ENCODE measurements around the gene ADCK1. TPM values are rescaled to one million over a fixed set of nuclear protein-coding genes. Genes with fewer than 3 reads are reported as not detected.

The ADCK1 gene
- total RNA-seq, 4 donors from 2014 or later: 4.4 to 9.4 (median 7.5) TPM

DNA sequence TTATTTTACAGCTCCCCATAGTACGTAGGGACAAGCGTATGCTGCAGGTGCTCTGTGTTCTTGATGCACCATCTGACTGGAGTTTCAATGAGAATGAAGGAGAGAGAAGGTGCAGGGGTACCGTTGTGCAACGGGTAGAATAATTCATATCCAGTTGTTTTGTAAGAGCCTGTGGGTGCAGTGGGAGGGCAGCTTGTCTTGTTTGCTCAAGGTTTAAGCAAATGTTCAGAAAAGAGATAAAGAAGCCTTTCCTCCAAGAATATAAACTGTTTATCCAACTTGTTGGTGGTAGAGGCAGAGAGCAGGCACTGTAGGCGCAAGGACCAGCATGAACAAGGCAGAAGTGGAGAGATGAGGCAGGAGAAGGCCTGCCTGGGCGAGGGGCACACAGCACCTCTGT lies 64.2 kb downstream of the ADCK1 start:
- TF ChIP-seq EP300 (IDR thresholded peaks at IDR 0.05) (no peak), POLR2A (IDR thresholded peaks at IDR 0.05) (no peak)
- TF ChIP-seq, protein P1, sequence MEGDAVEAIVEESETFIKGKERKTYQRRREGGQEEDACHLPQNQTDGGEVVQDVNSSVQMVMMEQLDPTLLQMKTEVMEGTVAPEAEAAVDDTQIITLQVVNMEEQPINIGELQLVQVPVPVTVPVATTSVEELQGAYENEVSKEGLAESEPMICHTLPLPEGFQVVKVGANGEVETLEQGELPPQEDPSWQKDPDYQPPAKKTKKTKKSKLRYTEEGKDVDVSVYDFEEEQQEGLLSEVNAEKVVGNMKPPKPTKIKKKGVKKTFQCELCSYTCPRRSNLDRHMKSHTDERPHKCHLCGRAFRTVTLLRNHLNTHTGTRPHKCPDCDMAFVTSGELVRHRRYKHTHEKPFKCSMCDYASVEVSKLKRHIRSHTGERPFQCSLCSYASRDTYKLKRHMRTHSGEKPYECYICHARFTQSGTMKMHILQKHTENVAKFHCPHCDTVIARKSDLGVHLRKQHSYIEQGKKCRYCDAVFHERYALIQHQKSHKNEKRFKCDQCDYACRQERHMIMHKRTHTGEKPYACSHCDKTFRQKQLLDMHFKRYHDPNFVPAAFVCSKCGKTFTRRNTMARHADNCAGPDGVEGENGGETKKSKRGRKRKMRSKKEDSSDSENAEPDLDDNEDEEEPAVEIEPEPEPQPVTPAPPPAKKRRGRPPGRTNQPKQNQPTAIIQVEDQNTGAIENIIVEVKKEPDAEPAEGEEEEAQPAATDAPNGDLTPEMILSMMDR (IDR thresholded peaks at IDR 0.05): no peak
- Histone ChIP-seq H3K36me3 (peaks cover 0 to 44% (median 0%) of the 10 kb centered on the region in 3 donors), H3K27ac (no peak overlapping the region), H3K4me1 (no peaks in the 10 kb centered on the region), H3K4me3 (no peak overlapping the region), H3K27me3 (no peaks in the 10 kb centered on the region), H3K9me3 (peaks cover 0 to 8% (median 0%) of the 10 kb centered on the region in 4 donors)
- 78 to 86% methylated on average over 6 of the region's 6 CpGs for WGBS, 2 donors
- no peak for DNase-seq (ENCODE audit: low spot score in 2 of 2)

DNA sequence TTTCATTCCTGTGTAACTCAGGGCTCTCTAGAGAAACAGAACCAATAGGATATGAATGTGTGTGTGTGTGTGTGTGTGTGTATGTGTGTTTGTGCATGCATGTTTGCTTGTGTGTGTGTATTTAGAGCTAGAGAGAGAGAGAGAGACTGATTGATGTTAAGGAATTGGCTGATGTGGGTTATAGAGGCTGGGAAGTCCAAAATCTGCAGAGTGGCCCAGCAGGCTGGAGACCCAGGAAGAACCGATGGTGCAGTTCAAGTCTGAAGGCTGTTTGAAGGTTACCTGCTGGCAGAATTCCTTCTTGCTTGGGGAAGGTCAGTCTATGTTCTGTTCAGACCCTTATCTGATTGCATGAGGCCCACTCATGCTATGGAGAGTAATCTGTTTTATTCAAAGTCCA lies 64.7 kb downstream of the ADCK1 start:
- H3K9me3 ChIP-seq: peaks cover 0 to 8% (median 0%) of the 10 kb centered on the region in 4 donors
- H3K27ac ChIP-seq: no peak overlapping the region
- H3K27me3 ChIP-seq: no peaks in the 10 kb centered on the region
- WGBS, 2 donors: 94 to 100% methylated on average over 1 of the region's 1 CpG
- peaks cover 0 to 39% (median 0%) of the 10 kb centered on the region in 3 donors for H3K36me3 ChIP-seq
- no peak for DNase-seq (ENCODE audit: low spot score in 2 of 2)
- H3K4me1 ChIP-seq: no peaks in the 10 kb centered on the region
- TF ChIP-seq, protein P1 (IDR thresholded peaks at IDR 0.05): no peak
- TF ChIP-seq EP300 (IDR thresholded peaks at IDR 0.05) (no peak), POLR2A (IDR thresholded peaks at IDR 0.05) (no peak)
- no peak overlapping the region for H3K4me3 ChIP-seq

DNA sequence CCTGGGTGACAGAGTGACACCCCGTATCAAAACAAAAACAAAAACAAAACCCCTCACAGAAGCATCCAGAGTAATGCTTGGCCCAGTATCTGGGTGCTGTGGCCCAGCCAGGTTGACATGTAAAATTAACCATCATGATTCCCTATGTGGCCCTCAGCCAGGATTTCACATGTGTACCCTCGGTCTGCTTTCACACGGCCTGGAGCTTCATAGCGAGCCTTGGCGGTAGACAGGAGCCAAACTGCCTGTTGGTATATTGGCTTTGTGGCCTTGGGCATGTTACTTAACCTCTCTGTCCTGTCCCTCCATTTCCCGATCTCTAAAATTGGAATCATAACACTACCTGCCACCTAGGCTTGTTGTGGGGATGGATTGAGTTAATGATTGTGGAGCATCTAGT lies 65.5 kb downstream of the ADCK1 start:
- 96 to 99% methylated on average over 6 of the region's 6 CpGs for WGBS, 2 donors
- no peak for TF ChIP-seq EP300 (IDR thresholded peaks at IDR 0.05)
- TF ChIP-seq, protein P1 (IDR thresholded peaks at IDR 0.05): no peak
- no peak for TF ChIP-seq POLR2A (IDR thresholded peaks at IDR 0.05)
- peaks cover 0 to 8% (median 0%) of the 10 kb centered on the region in 4 donors for H3K9me3 ChIP-seq

DNA sequence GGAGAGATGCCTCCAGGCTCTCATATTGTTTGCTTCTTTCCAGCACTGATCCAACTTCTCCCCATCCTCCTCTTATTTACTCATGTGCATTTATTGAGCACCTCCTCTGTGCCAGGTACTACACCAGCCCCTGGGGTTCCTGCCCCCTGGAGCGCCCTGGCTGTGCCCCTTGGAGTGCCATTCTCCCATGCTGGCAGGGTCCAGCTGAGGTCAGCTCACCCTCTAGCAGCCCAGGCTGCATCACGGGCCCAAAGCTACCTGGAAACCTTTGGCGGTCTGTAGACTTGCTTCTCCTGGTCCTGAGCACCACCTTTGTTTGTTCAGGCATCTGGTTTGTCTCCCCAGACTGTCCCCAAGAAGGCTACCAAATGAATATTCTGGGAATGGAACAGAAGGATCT lies 67.0 kb downstream of the ADCK1 start:
- H3K36me3 ChIP-seq: peaks cover 0 to 32% (median 0%) of the 10 kb centered on the region in 3 donors
- DNase-seq (ENCODE audit: low spot score in 2 of 2): no peak
- WGBS, 2 donors: 93 to 94% methylated on average over 3 of the region's 3 CpGs

More for the DNA sequence above, 65.5 kb downstream of the ADCK1 start:
- H3K27ac ChIP-seq: no peak overlapping the region
- H3K4me1 ChIP-seq: no peaks in the 10 kb centered on the region
- no peak for DNase-seq (ENCODE audit: low spot score in 2 of 2)
- no peaks in the 10 kb centered on the region for H3K27me3 ChIP-seq
- H3K36me3 ChIP-seq: peaks cover 0 to 34% (median 0%) of the 10 kb centered on the region in 3 donors
- H3K4me3 ChIP-seq: no peak overlapping the region

DNA sequence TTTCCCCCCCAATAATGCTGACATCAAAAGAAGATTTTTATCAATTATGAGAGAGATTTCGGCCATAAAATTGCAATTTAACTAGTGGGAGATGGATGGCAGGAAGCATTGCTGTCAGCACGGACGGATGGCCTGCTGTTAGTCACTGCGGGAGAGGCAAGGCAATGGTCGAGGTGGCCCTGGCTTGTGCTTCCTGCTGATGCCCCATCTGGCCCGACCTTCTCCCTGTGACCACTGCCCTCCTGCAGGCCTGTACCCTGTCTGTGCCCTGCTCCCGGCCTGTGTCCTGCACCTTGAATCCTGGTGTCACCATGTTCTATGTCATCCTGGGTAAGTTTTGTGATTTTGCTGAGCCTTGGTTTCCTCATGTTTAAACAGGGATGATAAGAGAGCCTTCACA lies 67.6 kb downstream of the ADCK1 start:
- no peak for DNase-seq (ENCODE audit: low spot score in 2 of 2)
- TF ChIP-seq POLR2A (IDR thresholded peaks at IDR 0.05) (no peak), EP300 (IDR thresholded peaks at IDR 0.05) (no peak)
- TF ChIP-seq, protein P1 (IDR thresholded peaks at IDR 0.05): no peak
- Histone ChIP-seq H3K4me3 (no peak overlapping the region), H3K4me1 (no peaks in the 10 kb centered on the region), H3K27me3 (no peaks in the 10 kb centered on the region), H3K27ac (no peak overlapping the region), H3K9me3 (peaks cover 0 to 8% (median 0%) of the 10 kb centered on the region in 4 donors), H3K36me3 (peaks cover 0 to 34% (median 0%) of the 10 kb centered on the region in 3 donors)
- 69 to 71% methylated on average over 7 of the region's 7 CpGs for WGBS, 2 donors

More for the DNA sequence above, 67.0 kb downstream of the ADCK1 start:
- H3K27ac ChIP-seq: no peak overlapping the region
- no peaks in the 10 kb centered on the region for H3K4me1 ChIP-seq
- H3K4me3 ChIP-seq: no peak overlapping the region
- peaks cover 0 to 8% (median 0%) of the 10 kb centered on the region in 4 donors for H3K9me3 ChIP-seq
- no peak for TF ChIP-seq EP300 (IDR thresholded peaks at IDR 0.05)
- TF ChIP-seq POLR2A (IDR thresholded peaks at IDR 0.05): no peak
- TF ChIP-seq, protein P1 (IDR thresholded peaks at IDR 0.05): no peak
- no peaks in the 10 kb centered on the region for H3K27me3 ChIP-seq
